SU-DHL-6 (cell line): ENCODE results near the gene ZNF182.
A peak's percentile ranks its signal among the peaks of the same experiment; 100 is the strongest.
"Not testable (repeated sequence)": the region's sequence is repeated elsewhere in the genome, so short reads cannot be mapped to it uniquely, and the experiment has no call there.

Experiments used
- H2AFZ ChIP-seq: fragments of 200-600 bp; sonication (generic); 2 replicates; pipeline ENCODE4 v1.6.1; 2014; ENCODE audit warnings: low read depth, mild to moderate bottlenecking, moderate library complexity, mixed read lengths, antibody characterized with exemption, low read length; ENCODE audit not compliant: severe bottlenecking
- H3F3A ChIP-seq: fragments of 200-600 bp; shearing (Covaris generic); 2 replicates; pipeline ENCODE4 v1.6.0; 2016; ENCODE audit warnings: antibody characterized with exemption, mild to moderate bottlenecking; ENCODE audit not compliant: insufficient read depth
- H3K27ac ChIP-seq: fragments of 200-600 bp; sonication (generic); 2 replicates; pipeline ENCODE4 v1.5.1; 2016; ENCODE audit warnings: low read depth, mild to moderate bottlenecking, low read length, moderate library complexity, mixed read lengths
- H3K27me3 ChIP-seq: fragments of 200-600 bp; sonication (generic), shearing (Covaris generic); 2 replicates; pipeline ENCODE4 v1.6.0; 2014; ENCODE audit warnings: mild to moderate bottlenecking, low read length
- H3K36me3 ChIP-seq: fragments of 200-600 bp; sonication (generic); 2 replicates; pipeline ENCODE4 v1.6.1; 2014; ENCODE audit warnings: mild to moderate bottlenecking, low read length, mixed read lengths
- H3K4me2 ChIP-seq: fragments of 300-600, 200-600 bp; shearing (Covaris generic), sonication (generic); 2 replicates; pipeline ENCODE4 v1.6.0; 2014; ENCODE audit warnings: low read length, low read depth, mild to moderate bottlenecking; ENCODE audit not compliant: poor library complexity, severe bottlenecking
- H3K4me3 ChIP-seq: fragments of 200-600 bp; sonication (generic); 2 replicates; pipeline ENCODE4 v1.5.1; 2014; ENCODE audit warnings: antibody characterized with exemption, low read length, mild to moderate bottlenecking, mixed read lengths; ENCODE audit not compliant: insufficient read depth, poor library complexity, severe bottlenecking
- H3K79me2 ChIP-seq: fragments of 200-600 bp; sonication (generic); 2 replicates; pipeline ENCODE4 v1.6.1; 2014; ENCODE audit warnings: mild to moderate bottlenecking, low read length, moderate library complexity; ENCODE audit not compliant: insufficient read depth
- H3K9ac ChIP-seq: fragments of 200-600 bp; sonication (generic); 2 replicates; pipeline ENCODE4 v1.7.0; 2014; ENCODE audit warnings: mild to moderate bottlenecking, low read length
- H3K9me2 ChIP-seq: fragments of 200-600 bp; sonication (generic); replicated peaks from 2 replicates; pipeline ENCODE4 v1.6.1; 2014; ENCODE audit warnings: low read length; ENCODE audit not compliant: insufficient read depth
- H3K9me3 ChIP-seq: fragments of 200-600 bp; sonication (generic); 2 replicates; pipeline ENCODE4 v1.6.1; 2014; ENCODE audit warnings: low read length, mixed read lengths; ENCODE audit not compliant: insufficient read depth
- H4K20me1 ChIP-seq: fragments of 200-600 bp; sonication (generic); 2 replicates; pipeline ENCODE4 v1.6.1; 2014; ENCODE audit warnings: low read depth, mild to moderate bottlenecking, antibody characterized with exemption, low read length, moderate library complexity, mixed read lengths
- EZH2phosphoT487 ChIP-seq: fragments of 200-600 bp; sonication (generic), shearing (Covaris generic); conservative IDR thresholded peaks from 2 replicates; pipeline ENCODE4 v1.6.1; 2018; ENCODE audit warnings: mild to moderate bottlenecking, antibody characterized with exemption, low read length, moderate library complexity, mixed read lengths
- TF ChIP-seq, protein P1 (sequence below): fragments of 200-600 bp; sonication (generic); IDR thresholded peaks from one replicate; pipeline ENCODE4 v1.5.1; 2017; ENCODE audit warnings: antibody characterized with exemption, mild to moderate bottlenecking, low read length, moderate library complexity; ENCODE audit not compliant: insufficient read depth, poor library complexity, severe bottlenecking

The ZNF182 gene

DNA sequence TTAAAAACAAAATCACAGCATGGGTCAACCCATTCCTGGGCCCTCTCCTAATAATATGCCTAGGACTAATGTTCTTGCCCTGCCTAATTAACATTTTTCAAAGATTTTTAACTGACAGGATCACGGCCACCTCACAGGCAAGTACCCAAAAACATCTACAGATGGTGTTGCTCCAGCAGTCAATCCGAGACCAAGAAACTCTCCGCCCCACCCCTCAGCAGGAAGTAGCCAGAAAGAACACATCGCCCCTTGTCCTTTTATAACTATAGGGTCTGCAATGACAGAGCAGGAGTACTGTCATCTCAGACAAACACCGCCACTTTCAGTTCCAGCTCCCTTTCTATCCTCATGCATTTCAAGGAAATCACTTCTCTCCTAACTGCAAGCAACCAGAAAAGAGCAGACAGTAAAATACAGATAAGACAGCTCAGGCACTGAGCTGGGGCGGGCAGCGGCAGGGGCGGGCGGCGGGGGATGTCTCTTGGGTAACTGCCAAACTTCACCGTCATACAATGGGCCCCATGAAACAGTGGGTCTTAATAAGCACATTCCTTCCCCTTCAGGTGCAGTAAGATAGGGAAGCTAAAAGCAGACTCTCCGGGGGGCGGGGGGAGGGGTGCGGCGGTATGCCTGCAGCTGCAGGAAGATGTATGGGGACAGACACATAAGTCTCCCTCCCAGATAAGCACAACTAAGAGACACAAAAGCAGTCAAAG is 67.4 kb downstream of the ZNF182 start:
- peak overlapping the region; percentile 43 for H3K4me3 ChIP-seq
- no peaks in the 10 kb centered on the region for H3K9me2 ChIP-seq
- peak overlapping the region; percentile 94 for H3K27ac ChIP-seq
- H3K4me2 ChIP-seq = peak overlapping the region; percentile 83
- TF ChIP-seq, protein P1, sequence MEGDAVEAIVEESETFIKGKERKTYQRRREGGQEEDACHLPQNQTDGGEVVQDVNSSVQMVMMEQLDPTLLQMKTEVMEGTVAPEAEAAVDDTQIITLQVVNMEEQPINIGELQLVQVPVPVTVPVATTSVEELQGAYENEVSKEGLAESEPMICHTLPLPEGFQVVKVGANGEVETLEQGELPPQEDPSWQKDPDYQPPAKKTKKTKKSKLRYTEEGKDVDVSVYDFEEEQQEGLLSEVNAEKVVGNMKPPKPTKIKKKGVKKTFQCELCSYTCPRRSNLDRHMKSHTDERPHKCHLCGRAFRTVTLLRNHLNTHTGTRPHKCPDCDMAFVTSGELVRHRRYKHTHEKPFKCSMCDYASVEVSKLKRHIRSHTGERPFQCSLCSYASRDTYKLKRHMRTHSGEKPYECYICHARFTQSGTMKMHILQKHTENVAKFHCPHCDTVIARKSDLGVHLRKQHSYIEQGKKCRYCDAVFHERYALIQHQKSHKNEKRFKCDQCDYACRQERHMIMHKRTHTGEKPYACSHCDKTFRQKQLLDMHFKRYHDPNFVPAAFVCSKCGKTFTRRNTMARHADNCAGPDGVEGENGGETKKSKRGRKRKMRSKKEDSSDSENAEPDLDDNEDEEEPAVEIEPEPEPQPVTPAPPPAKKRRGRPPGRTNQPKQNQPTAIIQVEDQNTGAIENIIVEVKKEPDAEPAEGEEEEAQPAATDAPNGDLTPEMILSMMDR = no peak
- TF ChIP-seq EZH2phosphoT487 = no peak
- H3K9me3 ChIP-seq = no peaks in the 10 kb centered on the region
- H4K20me1 ChIP-seq = no peaks in the 10 kb centered on the region
- H3K36me3 ChIP-seq = no peaks in the 10 kb centered on the region
- no peaks in the 10 kb centered on the region for H3K79me2 ChIP-seq
- H3K27me3 ChIP-seq = no peaks in the 10 kb centered on the region
- peak overlapping the region; percentile 45 for H3K9ac ChIP-seq
- peaks cover 13% of the 10 kb centered on the region for H3F3A ChIP-seq
- peak overlapping the region; percentile 51 for H2AFZ ChIP-seq

DNA sequence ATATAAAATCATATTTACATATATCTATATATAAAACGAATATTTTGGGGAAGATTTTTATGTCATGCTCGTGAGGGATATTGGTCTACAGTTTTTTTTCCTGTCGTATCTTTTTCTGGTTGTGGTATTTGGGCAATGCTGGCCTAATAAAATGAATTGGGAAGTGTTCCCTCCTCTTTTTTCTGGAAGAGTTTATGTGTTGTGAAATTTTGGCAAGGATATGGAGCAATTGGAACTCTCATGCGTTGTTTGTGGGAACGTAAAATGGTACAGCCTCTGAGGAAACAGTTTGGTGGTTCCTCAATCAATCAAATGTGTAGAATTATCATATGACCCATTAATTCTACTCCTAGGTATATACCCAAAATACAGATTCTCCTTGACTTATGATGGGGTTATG is 69.8 kb downstream of the ZNF182 start:
- H3K36me3 ChIP-seq = no peaks in the 10 kb centered on the region
- no peak overlapping the region for H3K9ac ChIP-seq
- H4K20me1 ChIP-seq = no peaks in the 10 kb centered on the region
- H3K4me3 ChIP-seq = no peak overlapping the region
- TF ChIP-seq, protein P1 = no peak
- no peak for TF ChIP-seq EZH2phosphoT487
- no peaks in the 10 kb centered on the region for H3K79me2 ChIP-seq
- H3K27ac ChIP-seq = no peak overlapping the region
- H3K27me3 ChIP-seq = no peaks in the 10 kb centered on the region
- no peaks in the 10 kb centered on the region for H3K9me2 ChIP-seq
- H3K9me3 ChIP-seq = no peaks in the 10 kb centered on the region
- H3F3A ChIP-seq = peaks cover 12% of the 10 kb centered on the region
- H2AFZ ChIP-seq = no peak overlapping the region
- H3K4me2 ChIP-seq = no peak overlapping the region

DNA sequence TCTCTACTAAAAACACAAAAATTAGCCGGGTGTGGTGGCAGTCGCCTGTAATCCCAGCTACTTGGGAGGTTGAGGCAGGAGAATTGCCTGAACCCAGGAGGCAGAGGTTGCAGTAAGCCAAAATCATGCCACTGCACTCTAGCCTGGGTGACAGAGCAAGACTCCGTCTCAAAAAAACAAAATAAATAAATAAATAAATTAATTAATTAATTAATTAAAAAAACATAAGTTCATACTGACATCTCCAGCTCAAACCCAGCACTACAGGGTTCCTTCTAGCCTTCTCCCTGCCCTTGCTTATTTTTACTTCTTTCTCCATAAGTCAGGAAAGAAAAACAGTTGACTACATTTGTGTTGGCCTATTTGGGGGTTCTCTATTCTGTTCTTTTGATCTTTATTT is 71.8 kb downstream of the ZNF182 start:
- not testable (repeated sequence) for H3K27me3 ChIP-seq, H3K9me3 ChIP-seq, H3K4me2 ChIP-seq, H3K9me2 ChIP-seq, H4K20me1 ChIP-seq, H3K27ac ChIP-seq, H3K79me2 ChIP-seq, H2AFZ ChIP-seq, H3K9ac ChIP-seq, H3K4me3 ChIP-seq, H3K36me3 ChIP-seq, H3F3A ChIP-seq

DNA sequence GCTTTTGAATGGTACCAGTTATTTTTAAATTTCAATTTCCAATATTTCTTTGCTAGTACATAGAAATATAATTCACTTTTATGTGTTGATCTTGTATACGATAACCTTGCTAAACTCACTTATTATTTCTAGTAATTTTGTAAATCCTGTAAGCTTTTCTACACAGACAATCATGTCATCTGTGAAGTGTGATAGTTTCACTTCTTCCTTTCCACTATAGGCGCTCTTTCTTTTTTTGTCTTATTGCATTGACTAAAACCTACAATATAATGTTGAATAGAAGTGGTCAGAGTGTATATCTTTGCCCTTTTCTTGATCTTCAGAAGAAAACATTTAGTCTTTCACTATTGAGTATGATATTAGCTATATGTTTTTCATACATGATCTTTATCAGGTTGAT is 76.6 kb downstream of the ZNF182 start:
- no peaks in the 10 kb centered on the region for H3F3A ChIP-seq
- H3K79me2 ChIP-seq = no peaks in the 10 kb centered on the region
- H3K9ac ChIP-seq = no peak overlapping the region
- no peak overlapping the region for H2AFZ ChIP-seq
- no peaks in the 10 kb centered on the region for H3K36me3 ChIP-seq
- H3K4me3 ChIP-seq = no peak overlapping the region
- no peaks in the 10 kb centered on the region for H3K27me3 ChIP-seq
- H4K20me1 ChIP-seq = no peaks in the 10 kb centered on the region
- H3K27ac ChIP-seq = no peak overlapping the region
- TF ChIP-seq, protein P1 = no peak
- TF ChIP-seq EZH2phosphoT487 = no peak
- H3K9me2 ChIP-seq = no peaks in the 10 kb centered on the region
- peak overlapping the region; percentile 50 for H3K4me2 ChIP-seq
- no peaks in the 10 kb centered on the region for H3K9me3 ChIP-seq
